Esophagus squamous epithelium (tissue), 4 donors: ENCODE measurements around the gene PARP9.

ENCODE experiments used
- CTCF ChIP-seq, 6 experiments: fragments of 450-650 bp in 4 of 6; fragments of 200-600 bp in 2 of 6; sonication (generic) in 2 of 6; IDR thresholded peaks; one replicate each; pipeline ENCODE4 v1.5.1; 2016 to 2019; ENCODE audit warnings: antibody characterized with exemption in 6 of 6, mild to moderate bottlenecking in 4 of 6, moderate library complexity in 4 of 6
- POLR2A ChIP-seq, 4 donors: fragments of 450-650 bp; IDR thresholded peaks; one replicate each; pipeline ENCODE4 v1.6.1; 2017; ENCODE audit warnings: antibody characterized with exemption in 4 of 4, mild to moderate bottlenecking in 4 of 4, moderate library complexity in 3 of 4

GRCh38 chr3:122520861-122521260, 43.2 kb downstream of the PARP9 start:
- TF ChIP-seq CTCF (IDR thresholded peaks at IDR 0.05) (no peak), POLR2A (IDR thresholded peaks at IDR 0.05) (no peak)
